ENCODE data around the gene C15orf39.
"Not testable (repeated sequence)": the region's sequence is repeated elsewhere in the genome, so short reads cannot be mapped to it uniquely, and the experiment has no call there.

The C15orf39 gene

DNA sequence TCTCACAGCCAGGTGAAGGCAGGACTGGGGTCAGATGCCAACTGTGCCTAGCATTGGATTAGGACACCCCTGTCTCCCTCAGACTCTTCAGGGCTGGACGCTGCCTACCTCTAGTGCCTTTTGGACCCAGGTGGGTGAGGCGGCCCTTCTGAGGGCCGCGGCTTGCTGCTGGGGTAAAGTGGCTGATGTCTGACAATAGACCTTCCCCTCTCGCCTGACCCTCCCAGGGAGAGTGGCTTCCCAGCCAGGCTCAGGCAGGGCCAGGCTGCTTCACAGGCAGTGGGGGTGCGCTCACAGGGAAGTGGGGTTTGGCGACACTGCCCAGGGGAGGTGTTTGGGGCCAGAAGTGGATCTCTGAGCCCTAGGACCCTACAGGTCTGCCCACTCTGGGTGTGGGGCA lies 43.3 kb upstream of the C15orf39 start:
- no peak for DNase-seq (ENCODE audit: low read depth)
- H3K4me3 ChIP-seq (ENCODE audit: low read length): no peak overlapping the region
- no peak for TF ChIP-seq CTCF (conservative IDR thresholded peaks at IDR 0.05; ENCODE audit: low read length)

DNA sequence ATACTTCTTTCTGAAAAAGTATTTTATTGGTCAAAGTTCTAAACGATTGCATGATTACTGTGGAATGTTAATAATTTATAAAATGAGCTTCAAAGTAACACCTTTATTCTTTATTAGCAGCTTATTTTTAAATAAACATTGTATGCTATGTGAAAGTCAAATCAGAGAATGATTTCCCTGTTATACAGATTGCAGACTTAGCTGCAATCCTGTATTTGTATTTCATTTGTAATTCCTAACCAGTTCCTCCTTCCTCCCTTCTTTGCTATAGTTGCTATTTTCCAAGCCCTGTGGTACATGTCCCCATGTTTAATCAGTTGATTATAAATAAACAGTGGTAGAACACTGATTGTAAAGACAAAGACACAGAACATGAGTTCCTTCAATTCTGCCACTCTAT lies 42.4 kb upstream of the C15orf39 start:
- DNase-seq (ENCODE audit: low read depth): no peak
- H3K4me3 ChIP-seq (ENCODE audit: low read length): no peak overlapping the region
- no peak for TF ChIP-seq CTCF (conservative IDR thresholded peaks at IDR 0.05; ENCODE audit: low read length)

GRCh38 chr15:75161106-75161916 lies 40.4 kb upstream of the C15orf39 start:
- no peak for TF ChIP-seq CTCF (conservative IDR thresholded peaks at IDR 0.05; ENCODE audit: low read length)
- no peak overlapping the region for H3K4me3 ChIP-seq (ENCODE audit: low read length)
- no peak for DNase-seq (ENCODE audit: low read depth)

DNA sequence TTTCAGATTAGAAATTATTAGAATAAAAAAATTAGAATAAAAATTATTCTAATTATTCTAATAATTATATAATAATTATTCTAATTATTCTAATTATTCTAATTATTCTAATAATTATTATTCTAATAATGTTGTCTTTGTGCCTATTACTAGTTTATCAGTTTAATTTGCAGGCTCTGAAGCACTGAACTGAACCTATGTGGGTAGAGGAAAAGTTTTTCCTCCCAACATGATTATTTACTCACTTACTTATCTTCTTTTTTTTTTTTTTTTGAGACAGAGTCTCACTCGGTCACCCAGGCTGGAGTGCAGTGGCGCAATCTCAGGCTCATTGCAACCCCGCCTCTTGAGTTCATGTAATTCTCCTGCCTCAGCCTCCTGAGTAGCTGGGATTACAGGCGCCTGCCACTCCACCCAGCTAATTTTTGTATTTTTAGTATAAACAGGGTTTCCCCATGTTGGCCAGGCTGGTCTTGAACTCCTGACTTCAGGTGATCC lies 39.7 kb upstream of the C15orf39 start:
- TF ChIP-seq CTCF (conservative IDR thresholded peaks at IDR 0.05; ENCODE audit: low read length): no peak
- no peak overlapping the region for H3K4me3 ChIP-seq (ENCODE audit: low read length)
- DNase-seq (ENCODE audit: low read depth): no peak

DNA sequence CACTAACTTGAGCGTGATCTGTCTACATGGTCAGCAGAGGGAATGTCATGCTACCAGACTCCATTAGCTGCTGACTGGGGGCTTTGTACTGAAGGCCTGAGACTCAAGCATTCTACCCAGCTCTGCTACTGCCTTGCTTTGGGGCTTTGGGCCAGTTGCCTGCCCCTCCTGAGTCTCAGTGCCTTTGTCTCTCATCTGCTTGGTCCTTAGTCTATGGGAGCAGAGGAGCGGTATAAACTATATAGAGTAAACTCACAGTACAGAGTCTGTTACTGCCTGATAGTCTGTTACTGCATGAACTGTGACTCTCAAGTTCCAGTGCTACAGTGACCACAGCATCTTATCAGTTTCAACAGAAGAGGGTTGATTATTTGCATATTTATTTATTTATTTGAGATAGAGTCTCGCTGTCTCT lies 38.5 kb upstream of the C15orf39 start:
- H3K4me3 ChIP-seq (ENCODE audit: low read length): no peak overlapping the region
- no peak for DNase-seq (ENCODE audit: low read depth)
- no peak for TF ChIP-seq CTCF (conservative IDR thresholded peaks at IDR 0.05; ENCODE audit: low read length)

- H3K4me3 ChIP-seq (ENCODE audit: low read length): no peak overlapping the region
- TF ChIP-seq CTCF (conservative IDR thresholded peaks at IDR 0.05; ENCODE audit: low read length): no peak
- no peak for DNase-seq (ENCODE audit: low read depth)
These were observed 36.9 kb upstream of the C15orf39 start for GRCh38 chr15:75164625-75165350.

DNA sequence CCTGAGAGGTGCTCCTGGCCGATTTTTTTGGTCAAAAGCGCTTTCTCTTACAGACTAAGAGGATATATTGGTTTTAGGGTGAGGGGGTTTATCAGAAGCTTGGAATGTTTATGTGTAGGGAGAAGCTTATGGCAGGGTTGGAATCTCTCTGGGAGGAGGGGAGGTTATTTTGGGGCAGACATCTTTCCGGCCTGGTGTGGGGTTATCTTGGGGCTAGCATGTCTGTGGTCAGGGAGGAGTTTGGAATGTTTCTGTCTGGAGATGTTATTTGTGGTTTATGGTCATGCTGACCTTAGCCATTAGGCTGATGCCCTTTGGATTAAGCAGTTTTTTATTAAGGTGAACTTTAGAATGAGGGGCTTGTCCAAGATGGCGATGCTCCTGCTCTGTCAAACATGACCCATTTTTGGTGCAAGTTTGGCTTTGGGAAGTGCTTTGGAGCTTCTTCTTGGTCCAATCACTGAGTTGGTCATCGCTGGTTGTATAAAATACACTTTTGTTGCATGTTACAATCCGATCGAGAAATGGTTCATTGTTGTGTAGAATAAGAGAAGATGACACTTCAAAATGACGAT lies 35.1 kb upstream of the C15orf39 start:
- H3K4me3 ChIP-seq (ENCODE audit: low read length); DNase-seq (ENCODE audit: low read depth): not testable (repeated sequence)
